A375 (cell line): ENCODE measurements around the gene OR10Z1. TPM values are rescaled to one million over a fixed set of nuclear protein-coding genes. Genes with fewer than 3 reads are reported as not detected.

ENCODE experiments used
- total RNA-seq: library from RNA; depleted of rRNA; stranded (reverse); fragments of >200 nt; shearing (Covaris generic); gene quantifications from 2 replicates; pipeline ENCODE4 v1.2.3, GENCODE V29; 2014; rRNA removed

The OR10Z1 gene
- total RNA-seq = not detected in 2 replicates

GRCh38 chr1:158604968-158605367, at the start of gene OR10Z1:
Gene OR10Z1 (plus strand): TSS chr1:158605268. CDS start chr1:158606439, 1,171 bp downstream.

GRCh38 chr1:158570480-158570879, 34.6 kb upstream of the OR10Z1 start, which contains the start of gene OR6P1:
Gene OR6P1 (minus strand): TSS chr1:158570580. CDS start chr1:158563604, 6,976 bp downstream.

GRCh38 chr1:158579733-158580132, 25.3 kb upstream of the OR10Z1 start, which contains the start of gene OR10X1:
Gene OR10X1 (minus strand): TSS chr1:158579899. CDS start chr1:158579899, 0 bp downstream.

Other genes starting within 250 kb of the OR10Z1 start
- not detected in 2 replicates for gene OR10T2, start 205.8 kb upstream of the OR10Z1 start, total RNA-seq
- gene OR10K2, start 179.0 kb upstream of the OR10Z1 start, total RNA-seq = not detected in 2 replicates
- not detected in 2 replicates for gene OR10K1, start 143.4 kb upstream of the OR10Z1 start, total RNA-seq
- gene OR10R2, start 133.0 kb upstream of the OR10Z1 start, total RNA-seq = not detected in 2 replicates
- gene OR6Y1, start 50.9 kb upstream of the OR10Z1 start, total RNA-seq = not detected in 2 replicates
- gene OR6P1, start 34.7 kb upstream of the OR10Z1 start, total RNA-seq = not detected in 2 replicates
- not detected in 2 replicates for gene OR10X1, start 25.4 kb upstream of the OR10Z1 start, total RNA-seq
- gene SPTA1, start 81.4 kb downstream of the OR10Z1 start, total RNA-seq = not detected in 2 replicates
- gene OR6K2, start 95.4 kb downstream of the OR10Z1 start, total RNA-seq = not detected in 2 replicates
- not detected in 2 replicates for gene OR6K3, start 115.5 kb downstream of the OR10Z1 start, total RNA-seq
- gene OR6K6, start 149.5 kb downstream of the OR10Z1 start, total RNA-seq = not detected in 2 replicates
- not detected in 2 replicates for gene OR6N1, start 166.9 kb downstream of the OR10Z1 start, total RNA-seq
- gene OR6N2, start 175.9 kb downstream of the OR10Z1 start, total RNA-seq = not detected in 2 replicates
- gene MNDA, start 226.1 kb downstream of the OR10Z1 start, total RNA-seq = not detected in 2 replicates